OCI-LY3 (cell line): Measurements from ENCODE around the gene VDAC1.

ENCODE experiments used
- H2AFZ ChIP-seq: fragments of 200-600, 300-600 bp; shearing (Covaris generic); 2 replicates; pipeline ENCODE4 v1.6.0; 2014; ENCODE audit warnings: antibody characterized with exemption, low read depth, low read length
- H3K27ac ChIP-seq: fragments of 200-600, 300-600 bp; sonication (generic); 2 replicates; pipeline ENCODE4 v1.5.1; 2014; ENCODE audit warnings: mild to moderate bottlenecking, low read length, moderate library complexity, mixed read lengths
- H3K27me3 ChIP-seq: fragments of 200-600, 300-600 bp; sonication (generic); 2 replicates; pipeline ENCODE4 v1.6.1; 2014; ENCODE audit warnings: low read depth, low read length, mixed read lengths
- H3K36me3 ChIP-seq: fragments of 200-600, 300-600 bp; sonication (generic); replicated peaks from 2 replicates; pipeline ENCODE3; 2014; ENCODE audit warnings: low read depth, low read length, mixed read lengths
- H3K4me1 ChIP-seq: fragments of 300-600, 200-600 bp; sonication (generic); 2 replicates; pipeline ENCODE4 v1.6.1; 2014; ENCODE audit warnings: low read length, mixed read lengths
- H3K4me2 ChIP-seq: fragments of 200-600, 300-600 bp; sonication (generic); 2 replicates; pipeline ENCODE4 v1.6.1; 2014; ENCODE audit warnings: low read length, mixed read lengths
- H3K4me3 ChIP-seq: fragments of 300-600, 200-600 bp; sonication (generic); 2 replicates; pipeline ENCODE4 v1.5.1; 2014; ENCODE audit warnings: antibody characterized with exemption, mild to moderate bottlenecking, low read length, moderate library complexity
- H3K79me2 ChIP-seq: fragments of 300-600, 200-600 bp; shearing (Covaris generic); 2 replicates; pipeline ENCODE4 v1.6.1; 2014; ENCODE audit warnings: mild to moderate bottlenecking, low read length, mixed read lengths
- H3K9ac ChIP-seq: fragments of 300-600, 200-600 bp; shearing (Covaris generic); 2 replicates; pipeline ENCODE4 v1.6.0; 2014; ENCODE audit warnings: mild to moderate bottlenecking, low read length, moderate library complexity
- H3K9me3 ChIP-seq: fragments of 200-600, 300-600 bp; shearing (Covaris generic); 2 replicates; pipeline ENCODE4 v1.6.1; 2014; ENCODE audit warnings: low read length, mixed read lengths; ENCODE audit not compliant: insufficient read depth
- H4K20me1 ChIP-seq: fragments of 200-600, 300-600 bp; sonication (generic); 2 replicates; pipeline ENCODE4 v1.6.1; 2016; ENCODE audit warnings: low read length, mixed read lengths; ENCODE audit not compliant: insufficient read depth
- CTCF ChIP-seq: fragments of 200-600, 300-600 bp; sonication (generic); IDR thresholded peaks from 2 replicates; pipeline ENCODE4 v1.5.1; 2014; ENCODE audit warnings: antibody characterized with exemption, low read length, low read depth
- EZH2phosphoT487 ChIP-seq: fragments of 200-600 bp; shearing (Covaris generic); IDR thresholded peaks from 2 replicates; pipeline ENCODE4 v1.6.1; 2018; ENCODE audit warnings: antibody characterized with exemption, mixed run types, low read depth

Gene VDAC1

GRCh38 chr5:133981714-133982113 lies 23.1 kb downstream of the VDAC1 start:
- Histone ChIP-seq H3K9ac (no peak overlapping the region), H4K20me1 (no peaks in the 10 kb centered on the region), H3K27me3 (no peaks in the 10 kb centered on the region), H3K4me1 (peaks cover 25% of the 10 kb centered on the region), H3K4me3 (no peak overlapping the region), H2AFZ (no peak overlapping the region), H3K4me2 (no peak overlapping the region), H3K36me3 (peaks cover 11% of the 10 kb centered on the region), H3K9me3 (no peaks in the 10 kb centered on the region), H3K79me2 (peaks cover 63% of the 10 kb centered on the region), H3K27ac (no peak overlapping the region)
- TF ChIP-seq CTCF: no peak
- no peak for TF ChIP-seq EZH2phosphoT487

DNA sequence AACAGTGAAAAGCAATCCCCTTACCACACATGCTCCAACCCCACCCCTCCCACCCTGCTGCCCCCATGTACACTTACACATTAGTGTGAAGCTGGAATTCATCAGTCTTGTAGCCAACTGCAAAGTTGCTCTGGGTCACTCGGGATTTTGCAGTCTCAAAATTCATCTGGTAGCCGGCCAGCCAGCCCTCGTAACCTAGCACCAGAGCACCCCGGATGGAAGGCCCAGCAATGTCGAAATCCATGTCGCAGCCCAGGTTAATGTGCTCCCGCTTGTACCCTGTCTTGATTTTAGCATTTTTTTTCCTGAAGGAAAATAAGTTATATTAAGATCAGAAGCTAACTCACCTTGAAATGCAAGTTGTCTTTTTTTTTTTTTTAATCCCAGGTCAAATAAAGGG lies 24.1 kb downstream of the VDAC1 start:
- H3K27ac ChIP-seq: no peak overlapping the region
- H3K9me3 ChIP-seq: no peaks in the 10 kb centered on the region
- no peak overlapping the region for H3K4me3 ChIP-seq
- TF ChIP-seq CTCF: no peak
- no peak for TF ChIP-seq EZH2phosphoT487
- H3K4me1 ChIP-seq: peaks cover 29% of the 10 kb centered on the region
- H2AFZ ChIP-seq: no peak overlapping the region
- H3K79me2 ChIP-seq: peaks cover 52% of the 10 kb centered on the region
- H4K20me1 ChIP-seq: no peaks in the 10 kb centered on the region
- H3K4me2 ChIP-seq: no peak overlapping the region
- H3K9ac ChIP-seq: no peak overlapping the region
- peaks cover 6% of the 10 kb centered on the region for H3K36me3 ChIP-seq
- H3K27me3 ChIP-seq: no peaks in the 10 kb centered on the region

- Histone ChIP-seq H3K79me2 (peaks cover 42% of the 10 kb centered on the region), H3K36me3 (peaks cover 11% of the 10 kb centered on the region), H3K9ac (no peak overlapping the region), H4K20me1 (no peaks in the 10 kb centered on the region), H3K27ac (peak overlapping the region; percentile 87; the same call in 1 of the 2 replicates), H3K9me3 (no peaks in the 10 kb centered on the region), H3K4me3 (no peak overlapping the region), H2AFZ (no peak overlapping the region), H3K4me2 (no peak overlapping the region), H3K4me1 (peaks cover 29% of the 10 kb centered on the region), H3K27me3 (no peaks in the 10 kb centered on the region)
- TF ChIP-seq EZH2phosphoT487: no peak
- TF ChIP-seq CTCF: no peak
Measured at GRCh38 chr5:133978943-133979342, 25.8 kb downstream of the VDAC1 start.

DNA sequence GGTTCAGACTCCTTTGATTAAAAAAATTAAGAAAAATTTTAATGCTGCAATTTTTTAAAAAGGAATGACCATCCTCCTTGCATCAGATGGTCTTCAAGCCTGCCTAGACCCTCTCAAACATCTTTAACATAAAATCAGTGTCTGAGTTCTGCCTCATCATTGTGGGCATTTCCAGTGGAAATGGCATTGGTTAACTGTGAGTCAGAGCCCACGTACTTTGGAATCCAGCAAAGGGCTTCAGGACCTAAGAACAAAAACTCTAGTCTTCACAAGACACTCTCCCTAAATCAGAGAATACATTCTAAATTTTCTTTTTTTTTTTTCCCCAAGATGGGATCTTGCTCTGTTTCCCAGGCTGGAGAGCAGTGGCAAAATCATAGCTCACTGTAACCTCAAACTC lies 26.9 kb downstream of the VDAC1 start:
- Histone ChIP-seq H3K27ac (peak overlapping the region; percentile 87), H3K79me2 (peaks cover 36% of the 10 kb centered on the region), H4K20me1 (no peaks in the 10 kb centered on the region), H3K4me3 (peak overlapping the region; percentile 36), H3K9ac (peak overlapping the region; percentile 54), H3K27me3 (no peaks in the 10 kb centered on the region), H3K4me1 (peaks cover 29% of the 10 kb centered on the region), H3K9me3 (no peaks in the 10 kb centered on the region), H3K4me2 (peak overlapping the region; percentile 69), H3K36me3 (peaks cover 14% of the 10 kb centered on the region), H2AFZ (no peak overlapping the region)
- TF ChIP-seq EZH2phosphoT487: no peak
- TF ChIP-seq CTCF: no peak
